HG03108 (cell line): Measurements from ENCODE around the gene FES.
"Not testable (repeated sequence)": the region's sequence is repeated elsewhere in the genome, so short reads cannot be mapped to it uniquely, and the experiment has no call there.

Source experiments
- ATAC-seq: cut with Tn5 transposase; IDR thresholded peaks from one replicate; pipeline ENCODE4 v1.9.1; 2021; ENCODE audit warnings: moderate library complexity; ENCODE audit not compliant: unreplicated experiment

The FES gene

GRCh38 chr15:90860942-90861675 is 23.2 kb upstream of the FES start:
- ATAC-seq: no peak

- no peak for ATAC-seq
Measured at GRCh38 chr15:90862487-90862886, 21.8 kb upstream of the FES start.

GRCh38 chr15:90862964-90863778 is 21.1 kb upstream of the FES start:
- no peak for ATAC-seq

GRCh38 chr15:90863987-90864386 is 20.3 kb upstream of the FES start:
- ATAC-seq: no peak

- no peak for ATAC-seq
Measured at GRCh38 chr15:90864507-90864906, 19.8 kb upstream of the FES start.

- no peak for ATAC-seq
Measured at GRCh38 chr15:90865702-90866101, 18.6 kb upstream of the FES start.

GRCh38 chr15:90866161-90866715 is 18.1 kb upstream of the FES start:
- no peak for ATAC-seq

GRCh38 chr15:90866800-90867199 is 17.5 kb upstream of the FES start:
- ATAC-seq: no peak

GRCh38 chr15:90868261-90868689 is 16.0 kb upstream of the FES start, which contains the start of gene FURIN:
Gene FURIN (plus strand): TSS chr15:90868588. CDS start chr15:90875741, 7,153 bp downstream.
- no peak for ATAC-seq

GRCh38 chr15:90869140-90869541 is 15.2 kb upstream of the FES start:
- no peak for ATAC-seq

GRCh38 chr15:90869601-90870353 is 14.5 kb upstream of the FES start:
- ATAC-seq: no peak

GRCh38 chr15:90870354-90871138 is 13.8 kb upstream of the FES start:
- ATAC-seq: no peak

- ATAC-seq: no peak
Measured at GRCh38 chr15:90871139-90871715, 13.1 kb upstream of the FES start.

GRCh38 chr15:90871716-90872485 is 12.4 kb upstream of the FES start:
- no peak for ATAC-seq

GRCh38 chr15:90872486-90873184 is 11.7 kb upstream of the FES start:
- ATAC-seq: no peak

GRCh38 chr15:90873488-90873997 is 10.8 kb upstream of the FES start:
- ATAC-seq: no peak

GRCh38 chr15:90873998-90874605 is 10.2 kb upstream of the FES start:
- no peak for ATAC-seq

GRCh38 chr15:90874986-90875385 is 9.3 kb upstream of the FES start:
- not testable (repeated sequence) for ATAC-seq
